ENCODE data around the gene SMIM24.

- TF ChIP-seq POLR2A (IDR thresholded peaks at IDR 0.05) (no peak), POLR2AphosphoS5 (IDR thresholded peaks at IDR 0.05; ENCODE audit: insufficient read depth in 1 of 2, low read depth in 1 of 2) (no peak)
- TF ChIP-seq, protein P1, sequence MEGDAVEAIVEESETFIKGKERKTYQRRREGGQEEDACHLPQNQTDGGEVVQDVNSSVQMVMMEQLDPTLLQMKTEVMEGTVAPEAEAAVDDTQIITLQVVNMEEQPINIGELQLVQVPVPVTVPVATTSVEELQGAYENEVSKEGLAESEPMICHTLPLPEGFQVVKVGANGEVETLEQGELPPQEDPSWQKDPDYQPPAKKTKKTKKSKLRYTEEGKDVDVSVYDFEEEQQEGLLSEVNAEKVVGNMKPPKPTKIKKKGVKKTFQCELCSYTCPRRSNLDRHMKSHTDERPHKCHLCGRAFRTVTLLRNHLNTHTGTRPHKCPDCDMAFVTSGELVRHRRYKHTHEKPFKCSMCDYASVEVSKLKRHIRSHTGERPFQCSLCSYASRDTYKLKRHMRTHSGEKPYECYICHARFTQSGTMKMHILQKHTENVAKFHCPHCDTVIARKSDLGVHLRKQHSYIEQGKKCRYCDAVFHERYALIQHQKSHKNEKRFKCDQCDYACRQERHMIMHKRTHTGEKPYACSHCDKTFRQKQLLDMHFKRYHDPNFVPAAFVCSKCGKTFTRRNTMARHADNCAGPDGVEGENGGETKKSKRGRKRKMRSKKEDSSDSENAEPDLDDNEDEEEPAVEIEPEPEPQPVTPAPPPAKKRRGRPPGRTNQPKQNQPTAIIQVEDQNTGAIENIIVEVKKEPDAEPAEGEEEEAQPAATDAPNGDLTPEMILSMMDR (IDR thresholded peaks at IDR 0.05), result no peak
Observed at GRCh38 chr19:3465552-3465951, 14.8 kb downstream of the SMIM24 start.

Data from vagina (tissue), 2 donors.